ENCODE measurements around the gene FABP6. TPM values are rescaled to one million over a fixed set of nuclear protein-coding genes. Genes with fewer than 3 reads are reported as not detected.

FABP6 gene
- total RNA-seq, 1 experiment from 2014 or later, result 5.2 TPM

DNA sequence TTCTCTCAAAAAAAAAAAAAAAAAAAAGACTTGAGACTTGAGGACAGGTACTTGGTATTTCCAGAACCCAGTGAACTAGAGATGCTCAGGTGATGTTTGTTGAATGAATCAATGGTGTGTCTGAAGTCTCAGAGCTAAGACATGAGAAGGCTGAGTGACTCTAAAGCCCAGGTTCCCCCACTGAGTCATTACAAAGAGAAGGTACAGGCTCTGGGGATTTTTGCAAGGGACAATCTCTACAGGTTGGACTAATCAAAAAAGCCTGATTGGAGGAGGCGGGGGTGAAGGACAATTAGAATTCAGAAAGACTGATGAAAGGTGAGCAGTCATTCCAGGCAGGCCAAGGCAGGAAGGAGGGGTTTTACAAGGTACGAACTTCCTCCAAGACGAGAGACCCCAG is 8.2 kb upstream of the FABP6 start:
- H3K18ac ChIP-seq (ENCODE audit: insufficient read length, low read depth, low read length), result no peak overlapping the region
- no peak overlapping the region for H2BK20ac ChIP-seq (ENCODE audit: low read depth, low read length, poor library complexity, severe bottlenecking)
- no peaks in the 10 kb centered on the region for H3K23me2 ChIP-seq (ENCODE audit: insufficient read length, low read depth, low read length, poor library complexity, severe bottlenecking)
- no peaks in the 10 kb centered on the region for H3K27me3 ChIP-seq (ENCODE audit: insufficient read depth, low read length)
- no peak overlapping the region for H2BK12ac ChIP-seq (ENCODE audit: insufficient read length, low read depth, low read length)
- H4K8ac ChIP-seq (replicated peaks; ENCODE audit: insufficient read length, low read depth, low read length), result no peak overlapping the region
- H2AFZ ChIP-seq (ENCODE audit: low read length), result no peak overlapping the region
- no peak overlapping the region for H2BK15ac ChIP-seq (ENCODE audit: low read depth, low read length)
- WGBS (ENCODE audit: extremely low coverage, insufficient read length, low lambda C conversion rate), result no CpG with 5 or more reads among the region's 3 CpGs
- H3K9ac ChIP-seq (ENCODE audit: extremely low read depth, insufficient read length, low read length), result no peak overlapping the region
- H3K14ac ChIP-seq (ENCODE audit: insufficient read depth, low read length), result no peak overlapping the region
- no peak overlapping the region for H2BK5ac ChIP-seq (ENCODE audit: insufficient read length, low read length)
- H3T11ph ChIP-seq (ENCODE audit: low read length), result no peak overlapping the region
- no peak overlapping the region for H3K27ac ChIP-seq (ENCODE audit: insufficient read length, low read depth, low read length)
- no peak overlapping the region for H3K56ac ChIP-seq (ENCODE audit: insufficient read length, low read depth, low read length)
- no peak overlapping the region for H2BK120ac ChIP-seq (ENCODE audit: low read depth, low read length, poor library complexity, severe bottlenecking)
- TF ChIP-seq, protein P1, sequence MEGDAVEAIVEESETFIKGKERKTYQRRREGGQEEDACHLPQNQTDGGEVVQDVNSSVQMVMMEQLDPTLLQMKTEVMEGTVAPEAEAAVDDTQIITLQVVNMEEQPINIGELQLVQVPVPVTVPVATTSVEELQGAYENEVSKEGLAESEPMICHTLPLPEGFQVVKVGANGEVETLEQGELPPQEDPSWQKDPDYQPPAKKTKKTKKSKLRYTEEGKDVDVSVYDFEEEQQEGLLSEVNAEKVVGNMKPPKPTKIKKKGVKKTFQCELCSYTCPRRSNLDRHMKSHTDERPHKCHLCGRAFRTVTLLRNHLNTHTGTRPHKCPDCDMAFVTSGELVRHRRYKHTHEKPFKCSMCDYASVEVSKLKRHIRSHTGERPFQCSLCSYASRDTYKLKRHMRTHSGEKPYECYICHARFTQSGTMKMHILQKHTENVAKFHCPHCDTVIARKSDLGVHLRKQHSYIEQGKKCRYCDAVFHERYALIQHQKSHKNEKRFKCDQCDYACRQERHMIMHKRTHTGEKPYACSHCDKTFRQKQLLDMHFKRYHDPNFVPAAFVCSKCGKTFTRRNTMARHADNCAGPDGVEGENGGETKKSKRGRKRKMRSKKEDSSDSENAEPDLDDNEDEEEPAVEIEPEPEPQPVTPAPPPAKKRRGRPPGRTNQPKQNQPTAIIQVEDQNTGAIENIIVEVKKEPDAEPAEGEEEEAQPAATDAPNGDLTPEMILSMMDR (conservative IDR thresholded peaks at IDR 0.05), result no peak
- no peak overlapping the region for H4K91ac ChIP-seq (ENCODE audit: insufficient read length, low read depth, low read length)
- H4K5ac ChIP-seq (ENCODE audit: insufficient read length, low read depth, low read length), result no peak overlapping the region
- no peak overlapping the region for H3K4me3 Mint-ChIP-seq
- no peaks in the 10 kb centered on the region for H4K20me1 ChIP-seq (ENCODE audit: control insufficient read depth, insufficient read depth, insufficient read length)
- peaks cover 5 to 6% of the 10 kb centered on the region in 2 experiments; a peak in 3 of 4 replicates for H3K4me1 Mint-ChIP-seq
- H3K4me1 ChIP-seq (ENCODE audit: insufficient read depth, low read length), result no peaks in the 10 kb centered on the region
- H3K4me2 ChIP-seq (ENCODE audit: insufficient read depth, insufficient read length, low read length), result no peak overlapping the region
- H3K23ac ChIP-seq (ENCODE audit: insufficient read length, low read depth, low read length), result no peak overlapping the region
- DNase-seq, result no peak
- H3K9me3 Mint-ChIP-seq, result no peaks in the 10 kb centered on the region
- no peaks in the 10 kb centered on the region for H3K79me2 ChIP-seq (ENCODE audit: insufficient read depth, low read length)
- H2AK5ac ChIP-seq (ENCODE audit: insufficient read length, low read length), result no peak overlapping the region
- H3K79me1 ChIP-seq (ENCODE audit: insufficient read depth, low read depth, low read length, poor library complexity, severe bottlenecking), result no peaks in the 10 kb centered on the region
- no peaks in the 10 kb centered on the region for H3K9me3 ChIP-seq (ENCODE audit: control insufficient read depth, low read depth, low read length)
- H3K36me3 Mint-ChIP-seq (ENCODE audit: insufficient read depth in 1 of 3, low read depth in 3 of 3), result no peaks in the 10 kb centered on the region; a peak in 1 of 7 replicates
- no peak overlapping the region for H3K4ac ChIP-seq (ENCODE audit: low read depth, low read length)
- 0 out of 7 replicates have a peak overlapping the region, but pooled peaks of 2 of the 3 experiments have one; percentile 22 to 57 for H3K27ac Mint-ChIP-seq
- no peaks in the 10 kb centered on the region for H3K27me3 Mint-ChIP-seq (ENCODE audit: low read depth)

Data from H9 (cell line).